DMS114 treated with DMSO at 0.1 percent for 48 hours (cell line): Measurements from ENCODE around the gene GREM1.

Experiments
- DNase-seq: peaks from one replicate; lab custom pipeline; 2025; ENCODE audit not compliant: unreplicated experiment; lab: John Stamatoyannopoulos, UW

Gene GREM1

GRCh38 chr15:32694222-32694983 lies 23.4 kb upstream of the GREM1 start:
- no peak for DNase-seq

DNA sequence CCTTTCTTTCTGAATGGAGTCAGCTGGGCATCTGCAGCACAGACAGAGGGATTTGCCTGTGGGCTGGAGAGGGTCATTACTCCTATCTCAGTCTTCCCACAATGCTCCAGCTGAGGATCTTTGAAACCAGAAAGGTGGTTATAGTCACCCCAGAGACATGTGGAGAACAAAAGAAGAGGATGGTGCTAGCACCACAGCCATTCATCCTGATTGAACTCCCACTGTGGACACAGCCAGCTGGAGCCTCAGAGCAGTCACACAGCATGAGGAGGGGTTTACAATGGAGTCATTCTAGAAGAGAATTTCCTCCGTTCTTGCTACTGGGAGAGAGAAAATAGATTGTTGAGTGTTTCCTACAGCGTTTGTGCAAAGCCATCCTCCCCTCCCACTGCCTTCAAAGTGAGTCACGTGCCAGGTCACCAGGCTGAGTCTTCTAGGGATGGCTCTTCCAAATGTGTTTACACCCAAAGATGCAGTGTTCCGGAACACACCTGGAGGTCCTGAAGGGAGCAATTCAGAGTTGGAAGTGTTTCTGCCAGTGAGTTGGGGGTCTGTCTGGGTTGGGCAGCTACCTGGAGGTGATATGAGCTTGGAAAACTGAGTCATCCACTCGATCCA lies 18.9 kb upstream of the GREM1 start:
- DNase-seq, result no peak

DNA sequence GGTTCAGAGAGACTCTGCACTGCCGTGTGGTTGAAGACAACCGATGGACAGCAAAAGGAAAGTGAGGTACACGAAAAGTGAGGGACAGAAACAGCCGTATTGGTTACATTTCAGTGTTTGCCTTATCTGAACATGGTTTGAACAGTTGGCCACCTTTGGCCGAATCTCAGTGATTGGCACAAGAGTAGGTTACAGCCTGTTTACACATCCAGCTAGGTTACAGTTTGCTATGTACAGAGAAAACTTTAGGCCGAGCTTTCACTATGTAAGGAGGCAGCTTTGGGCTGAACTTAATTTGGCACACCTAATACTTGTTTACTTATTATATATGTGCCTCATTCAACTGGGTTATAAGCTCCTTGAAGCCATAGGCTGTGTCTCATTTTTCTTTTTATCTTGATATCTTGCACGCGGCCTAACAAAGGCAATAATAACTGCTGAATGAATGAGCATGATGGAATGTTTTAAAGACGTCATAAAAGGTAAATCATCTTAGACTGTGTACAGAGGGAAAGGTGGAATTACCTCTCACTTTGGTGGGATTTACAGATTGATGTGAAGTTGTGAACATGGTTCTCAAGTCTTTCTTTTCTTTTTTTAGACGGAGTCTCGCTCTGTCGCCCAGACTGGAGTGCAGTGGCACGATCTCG lies 17.2 kb upstream of the GREM1 start:
- no peak for DNase-seq

DNA sequence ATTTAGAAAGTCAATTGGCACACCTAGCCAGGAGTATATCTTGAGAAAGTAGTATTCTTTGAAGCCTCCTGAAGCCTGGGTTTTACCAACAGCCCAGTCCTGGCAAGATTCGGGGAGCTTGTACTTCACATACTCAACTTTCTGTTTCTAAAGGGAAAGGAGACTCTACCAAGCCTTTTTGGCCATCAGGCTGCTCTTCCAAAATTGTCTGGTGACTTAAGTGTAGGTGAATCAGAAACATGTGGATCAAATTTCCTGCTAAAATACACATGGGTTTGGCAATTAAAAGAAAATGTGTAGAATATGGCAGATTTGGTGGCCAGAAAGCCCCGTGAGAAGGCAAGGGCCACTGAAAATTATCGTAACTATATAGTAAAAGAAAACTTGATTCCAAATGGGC lies 15.9 kb upstream of the GREM1 start:
- no peak for DNase-seq

DNA sequence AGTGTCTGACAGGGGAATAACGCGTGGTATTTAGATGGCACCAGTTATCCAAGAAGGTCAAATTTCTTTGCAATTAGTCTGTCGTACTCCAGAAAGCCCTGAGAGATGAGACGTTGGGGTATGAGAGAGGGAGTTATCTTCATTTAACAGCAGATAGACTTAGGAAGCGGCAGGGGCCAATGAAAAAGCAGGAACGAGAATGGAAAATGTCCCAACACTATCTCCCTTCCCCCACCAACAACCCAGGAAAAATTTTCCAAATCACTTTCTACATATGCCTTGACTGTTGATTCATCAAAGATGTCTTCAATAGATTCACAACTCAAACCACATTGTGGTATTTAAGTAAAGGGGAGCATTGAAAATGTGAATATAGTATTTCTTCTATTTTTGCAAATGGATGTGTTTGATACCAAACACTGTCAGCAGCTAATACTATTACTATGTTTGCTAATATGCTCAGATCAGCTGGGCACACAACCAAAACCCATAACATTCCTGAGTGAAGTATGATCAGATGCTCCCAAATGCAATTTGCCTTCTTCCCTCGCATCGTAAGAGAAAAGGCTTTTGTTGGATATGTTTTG lies 13.3 kb upstream of the GREM1 start:
- no peak for DNase-seq

DNA sequence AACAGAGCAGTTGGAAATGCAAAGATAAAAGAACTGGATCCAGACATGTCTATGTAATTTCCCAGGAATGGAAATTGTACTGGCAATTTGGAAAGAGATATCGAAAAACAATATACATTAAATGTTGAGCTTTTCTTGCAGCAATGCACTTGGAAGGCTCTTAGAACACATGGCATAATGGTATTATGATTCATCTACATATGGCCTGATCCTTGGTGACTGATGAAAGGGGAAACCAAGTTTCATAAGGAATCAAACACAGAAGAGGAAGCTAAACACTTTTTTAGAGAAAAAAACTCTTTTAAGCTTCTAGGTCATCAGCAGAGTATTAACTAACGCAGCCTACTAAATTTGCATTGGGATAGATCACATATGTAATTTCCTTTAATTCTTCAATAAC lies 12.4 kb upstream of the GREM1 start:
- no peak for DNase-seq

DNA sequence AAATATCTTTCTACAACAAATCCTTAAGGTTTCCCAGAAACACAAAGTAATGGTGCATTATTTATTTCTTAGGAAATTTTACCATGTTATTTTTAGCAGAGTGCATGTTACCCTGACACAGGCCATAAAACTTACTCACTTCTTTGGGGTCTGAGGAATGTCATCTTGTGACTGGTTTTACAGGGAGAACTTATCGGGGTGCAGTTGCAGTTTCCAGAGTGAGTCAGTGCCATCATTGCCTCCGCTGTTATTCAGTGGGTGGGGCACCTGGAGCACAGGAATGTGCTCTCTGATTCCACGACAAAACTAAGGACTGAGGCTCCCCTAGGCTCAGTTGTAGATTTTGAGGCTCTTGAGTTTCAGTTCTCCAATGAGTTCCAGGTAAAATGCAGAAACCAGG lies 11.1 kb upstream of the GREM1 start:
- no peak for DNase-seq

- DNase-seq, result no peak
These were observed 10.4 kb upstream of the GREM1 start for GRCh38 chr15:32707436-32707835.

- no peak for DNase-seq
These were observed 8.3 kb upstream of the GREM1 start for GRCh38 chr15:32709295-32710033.

- DNase-seq, result no peak
These were observed 2.5 kb upstream of the GREM1 start for GRCh38 chr15:32715276-32715675.

GRCh38 chr15:32716216-32716914 lies 1.4 kb upstream of the GREM1 start:
- DNase-seq, result no peak

- DNase-seq, result peak; percentile 22
These were observed 834 bp upstream of the GREM1 start for GRCh38 chr15:32716915-32717425.

GRCh38 chr15:32718227-32718820 lies 520 bp downstream of the GREM1 start:
- no peak for DNase-seq

DNA sequence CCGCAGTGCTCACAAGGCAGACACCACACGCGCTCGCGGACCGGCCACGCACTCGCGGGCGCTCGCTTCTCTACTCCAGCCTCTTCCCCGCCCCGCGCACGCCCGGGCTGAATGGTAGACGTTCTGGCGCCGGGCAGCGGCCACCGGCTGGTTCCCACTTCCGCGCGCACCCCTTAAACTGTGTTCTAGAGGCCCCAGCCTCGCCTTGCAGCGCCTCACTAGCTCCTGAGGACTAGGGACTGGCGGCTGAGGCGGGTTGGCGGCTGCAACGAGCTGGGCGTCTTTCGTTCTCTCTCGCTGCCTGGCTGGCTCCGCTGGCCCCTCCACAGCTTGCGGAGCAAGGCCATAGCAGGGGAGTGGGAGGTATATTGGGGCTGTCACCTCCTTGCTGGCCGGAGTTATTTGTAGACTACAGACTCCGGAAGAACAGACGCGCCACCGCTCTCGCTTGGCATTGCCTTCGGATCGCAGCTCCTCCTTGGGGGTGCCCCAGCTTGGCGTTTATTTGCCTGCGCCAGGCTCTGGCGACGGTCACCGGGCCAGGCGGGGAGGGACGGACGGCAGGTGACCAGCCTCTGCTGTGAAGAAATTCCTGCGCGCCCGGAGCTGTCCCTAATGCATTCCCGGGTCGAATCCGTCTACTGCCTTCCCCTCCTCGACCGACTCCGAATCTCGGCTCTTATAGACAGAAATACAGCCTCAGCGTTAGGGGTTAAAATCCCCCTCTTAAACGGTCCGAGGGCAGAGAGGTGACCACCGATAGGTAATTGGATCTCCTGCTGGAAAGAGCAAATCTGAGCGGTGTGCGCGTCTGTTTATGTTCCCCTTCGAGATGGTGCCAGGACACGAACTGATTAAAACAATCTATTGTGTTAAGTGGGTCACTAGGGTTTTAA lies 1.3 kb downstream of the GREM1 start:
- no peak for DNase-seq

DNA sequence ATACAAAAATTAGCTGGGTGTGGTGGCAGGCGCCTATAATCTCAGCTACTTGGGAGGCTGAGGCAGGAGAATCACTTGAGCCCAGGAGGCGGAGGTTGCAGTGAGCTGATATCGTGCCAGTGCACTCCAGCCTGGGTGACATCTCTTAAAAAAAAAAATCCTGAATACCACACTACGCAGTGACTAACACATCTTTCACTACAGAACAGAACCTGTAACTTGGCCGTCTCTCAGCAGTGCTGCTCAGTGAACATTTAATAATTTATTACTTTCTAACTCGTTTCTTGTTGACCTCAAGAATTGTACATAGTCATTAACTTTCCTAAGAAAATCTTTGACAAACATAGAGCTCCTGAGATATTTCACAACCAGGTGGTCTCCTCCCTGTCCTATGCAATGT lies 3.8 kb downstream of the GREM1 start:
- DNase-seq, result no peak

DNA sequence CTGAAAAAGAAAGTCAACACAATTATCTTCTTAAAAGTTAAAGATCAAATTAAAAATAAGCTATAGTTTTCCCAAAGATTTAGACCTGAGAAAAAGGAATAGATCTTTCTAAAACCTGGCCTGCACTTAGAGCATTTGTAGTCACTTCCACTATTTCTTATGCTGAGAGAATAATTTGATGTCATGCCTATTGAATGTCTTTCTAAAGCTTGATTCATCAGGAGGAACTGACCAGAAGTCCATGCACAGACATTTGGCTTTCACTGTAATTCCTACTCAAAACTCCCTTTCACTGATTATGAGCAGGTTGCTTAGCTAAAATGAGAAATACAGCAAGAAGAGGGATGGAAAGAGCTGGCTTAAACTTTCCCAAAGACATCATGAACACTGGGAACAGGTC lies 4.3 kb downstream of the GREM1 start:
- no peak for DNase-seq

DNA sequence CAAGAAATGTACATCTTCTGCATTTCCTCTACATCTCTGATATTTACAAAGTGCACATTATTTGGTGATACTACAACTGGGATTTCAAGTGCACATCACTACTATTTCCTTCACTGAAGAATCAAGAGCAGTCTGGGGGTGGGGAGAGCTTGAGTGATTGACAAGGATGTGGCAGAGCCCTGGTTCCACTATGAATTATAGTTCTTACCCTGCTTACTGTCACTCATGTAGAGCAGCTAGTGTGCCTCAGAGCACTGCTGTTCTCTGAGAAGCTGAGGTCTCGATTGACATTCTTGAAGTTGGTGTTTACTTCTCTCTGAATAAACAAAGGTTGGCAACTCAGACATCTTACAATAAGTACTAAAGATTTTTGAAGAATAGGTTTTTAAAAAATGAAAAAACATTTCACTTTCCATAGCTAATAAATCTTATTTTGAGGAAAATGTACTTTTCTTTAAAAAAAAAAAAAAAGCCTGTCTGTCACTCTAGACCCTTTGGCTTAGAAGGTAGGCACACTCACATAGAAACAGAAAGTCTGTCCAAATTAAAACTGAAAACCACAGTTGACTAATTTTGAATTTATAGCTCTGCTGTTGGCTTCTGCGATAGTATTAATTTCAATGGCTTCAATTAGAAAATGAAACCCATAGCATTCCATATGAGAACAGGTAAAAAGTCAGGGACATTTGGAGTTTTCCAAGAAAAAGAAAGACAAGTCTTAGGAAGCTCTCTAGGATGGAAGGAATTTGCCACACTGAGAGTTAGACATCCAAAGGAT lies 5.6 kb downstream of the GREM1 start:
- no peak for DNase-seq

DNA sequence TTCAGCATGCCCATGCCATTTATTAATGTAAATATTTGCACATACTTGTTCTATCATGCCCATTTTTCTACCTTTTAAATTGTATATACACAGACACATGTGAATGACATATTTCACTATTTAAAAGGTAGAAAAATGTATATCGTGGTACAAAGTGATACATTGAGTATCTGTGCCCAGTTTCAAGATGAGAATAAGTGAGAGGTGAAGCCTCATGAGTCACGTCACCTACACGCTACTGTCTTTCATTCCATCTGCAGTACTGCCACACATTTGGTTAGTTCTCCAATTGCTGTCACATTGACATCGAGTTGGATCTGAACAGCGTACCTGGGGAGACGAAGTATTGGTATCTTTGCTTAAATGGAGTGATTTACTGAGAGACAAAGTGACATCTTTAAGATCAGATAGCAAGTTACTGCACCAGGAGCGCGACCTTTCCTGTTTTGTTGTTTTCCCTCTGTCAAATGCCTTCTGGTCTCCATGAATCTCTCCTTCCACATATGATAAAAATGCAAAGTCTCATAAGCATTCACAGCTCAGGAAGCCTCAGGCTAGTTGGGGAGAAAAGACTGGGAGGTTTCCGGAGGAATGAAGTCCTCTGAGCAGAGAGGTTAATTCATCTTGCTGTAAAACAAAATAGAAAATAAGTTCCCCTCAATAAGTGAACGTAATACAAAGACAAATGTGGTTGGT lies 12.0 kb downstream of the GREM1 start:
- no peak for DNase-seq
